GM19035 (cell line): ENCODE data around the gene DNAJC12.
A peak's percentile ranks its signal among the peaks of the same experiment; 100 is the strongest.
"Not testable (repeated sequence)": the region's sequence is repeated elsewhere in the genome, so short reads cannot be mapped to it uniquely, and the experiment has no call there.

Source experiments
- ATAC-seq: cut with Tn5 transposase; IDR thresholded peaks from one replicate; pipeline ENCODE4 v1.9.1; 2021; ENCODE audit not compliant: unreplicated experiment

The DNAJC12 gene

GRCh38 chr10:67841737-67842136, 3.7 kb upstream of the DNAJC12 start:
- ATAC-seq = no peak

GRCh38 chr10:67839951-67840350, 2.0 kb upstream of the DNAJC12 start:
- no peak for ATAC-seq

GRCh38 chr10:67839511-67839910, 1.5 kb upstream of the DNAJC12 start:
- ATAC-seq = not testable (repeated sequence)

- ATAC-seq = no peak
Observed at GRCh38 chr10:67836972-67837371, 1.0 kb downstream of the DNAJC12 start.

- no peak for ATAC-seq
Observed at GRCh38 chr10:67836488-67836887, 1.5 kb downstream of the DNAJC12 start.

- not testable (repeated sequence) for ATAC-seq
Observed at GRCh38 chr10:67835541-67836394, 2.2 kb downstream of the DNAJC12 start.

GRCh38 chr10:67834375-67834774, 3.6 kb downstream of the DNAJC12 start:
- no peak for ATAC-seq

- ATAC-seq = no peak
Observed at GRCh38 chr10:67827811-67828210, 10.2 kb downstream of the DNAJC12 start.

- ATAC-seq = no peak
Observed at GRCh38 chr10:67819768-67820204, 18.2 kb downstream of the DNAJC12 start.

- no peak for ATAC-seq
Observed at GRCh38 chr10:67818323-67818722, 19.7 kb downstream of the DNAJC12 start.

GRCh38 chr10:67816719-67817118, 21.3 kb downstream of the DNAJC12 start:
- ATAC-seq = no peak

GRCh38 chr10:67815571-67816059, 22.4 kb downstream of the DNAJC12 start:
- ATAC-seq = no peak

GRCh38 chr10:67812007-67812406, 26.0 kb downstream of the DNAJC12 start:
- no peak for ATAC-seq

GRCh38 chr10:67809107-67809506, 28.9 kb downstream of the DNAJC12 start:
- no peak for ATAC-seq

GRCh38 chr10:67808704-67809103, 29.3 kb downstream of the DNAJC12 start:
- no peak for ATAC-seq

GRCh38 chr10:67807855-67808456, 30.0 kb downstream of the DNAJC12 start:
- ATAC-seq = no peak

GRCh38 chr10:67804395-67804678, 33.7 kb downstream of the DNAJC12 start:
- no peak for ATAC-seq

GRCh38 chr10:67803588-67804394, 34.2 kb downstream of the DNAJC12 start:
- peak; percentile 78 for ATAC-seq

GRCh38 chr10:67802767-67803538, 35.0 kb downstream of the DNAJC12 start:
- peak; percentile 41 for ATAC-seq

GRCh38 chr10:67801118-67801517, 36.9 kb downstream of the DNAJC12 start:
- no peak for ATAC-seq
